ENCODE measurements around the gene SLCO1B1.
A peak's percentile ranks its signal among the peaks of the same experiment; 100 is the strongest.
"Not testable (repeated sequence)": the region's sequence is repeated elsewhere in the genome, so short reads cannot be mapped to it uniquely, and the experiment has no call there.

SLCO1B1 gene

GRCh38 chr12:21130998-21131397 lies at the start of gene SLCO1B1:
SLCO1B1 (plus strand) TSS chr12:21131194; CDS start chr12:21141575, 10,381 bp downstream.
- no peak for DNase-seq
- in situ Hi-C loops (cut with HindIII; ENCODE audit: low pct_ligation_motif_present, low pct_unique_long_range_greater_than_20kb, low sequenced_read_pairs): no loop called here

- in situ Hi-C loops (cut with HindIII; ENCODE audit: low pct_ligation_motif_present, low pct_unique_long_range_greater_than_20kb, low sequenced_read_pairs); DNase-seq: not testable (repeated sequence)
Observed at GRCh38 chr12:21084753-21085152, 46.2 kb upstream of the SLCO1B1 start.

- DNase-seq: no peak
- in situ Hi-C loops (cut with HindIII; ENCODE audit: low pct_ligation_motif_present, low pct_unique_long_range_greater_than_20kb, low sequenced_read_pairs): no loop called here
Observed at GRCh38 chr12:21111732-21112131, 19.3 kb upstream of the SLCO1B1 start.

GRCh38 chr12:21113266-21113665 lies 17.7 kb upstream of the SLCO1B1 start:
- DNase-seq: no peak
- in situ Hi-C loops (cut with HindIII; ENCODE audit: low pct_ligation_motif_present, low pct_unique_long_range_greater_than_20kb, low sequenced_read_pairs): no loop called here

GRCh38 chr12:21117995-21118394 lies 13.0 kb upstream of the SLCO1B1 start:
- no peak for DNase-seq
- in situ Hi-C loops (cut with HindIII; ENCODE audit: low pct_ligation_motif_present, low pct_unique_long_range_greater_than_20kb, low sequenced_read_pairs): no loop called here

GRCh38 chr12:21118760-21119159 lies 12.2 kb upstream of the SLCO1B1 start:
- no peak for DNase-seq
- in situ Hi-C loops (cut with HindIII; ENCODE audit: low pct_ligation_motif_present, low pct_unique_long_range_greater_than_20kb, low sequenced_read_pairs): no loop called here

GRCh38 chr12:21129351-21129750 lies 1.6 kb upstream of the SLCO1B1 start:
- in situ Hi-C loops (cut with HindIII; ENCODE audit: low pct_ligation_motif_present, low pct_unique_long_range_greater_than_20kb, low sequenced_read_pairs): no loop called here
- no peak for DNase-seq

GRCh38 chr12:21129906-21130305 lies 1.1 kb upstream of the SLCO1B1 start:
- DNase-seq: no peak
- in situ Hi-C loops (cut with HindIII; ENCODE audit: low pct_ligation_motif_present, low pct_unique_long_range_greater_than_20kb, low sequenced_read_pairs): no loop called here

- DNase-seq; in situ Hi-C loops (cut with HindIII; ENCODE audit: low pct_ligation_motif_present, low pct_unique_long_range_greater_than_20kb, low sequenced_read_pairs): not testable (repeated sequence)
Observed at GRCh38 chr12:21137318-21137999, 6.5 kb downstream of the SLCO1B1 start.

GRCh38 chr12:21138016-21138415 lies 7.0 kb downstream of the SLCO1B1 start:
- in situ Hi-C loops (cut with HindIII; ENCODE audit: low pct_ligation_motif_present, low pct_unique_long_range_greater_than_20kb, low sequenced_read_pairs): no loop called here
- DNase-seq: no peak

- in situ Hi-C loops (cut with HindIII; ENCODE audit: low pct_ligation_motif_present, low pct_unique_long_range_greater_than_20kb, low sequenced_read_pairs): no loop called here
Observed at GRCh38 chr12:21144309-21144708, 13.3 kb downstream of the SLCO1B1 start.

GRCh38 chr12:21149861-21150260 lies 18.9 kb downstream of the SLCO1B1 start:
- in situ Hi-C loops (cut with HindIII; ENCODE audit: low pct_ligation_motif_present, low pct_unique_long_range_greater_than_20kb, low sequenced_read_pairs); DNase-seq: not testable (repeated sequence)

More at GRCh38 chr12:21144309-21144708, 13.3 kb downstream of the SLCO1B1 start:
- no peak for DNase-seq

GRCh38 chr12:21151184-21151583 lies 20.2 kb downstream of the SLCO1B1 start:
- DNase-seq: no peak
- in situ Hi-C loops (cut with HindIII; ENCODE audit: low pct_ligation_motif_present, low pct_unique_long_range_greater_than_20kb, low sequenced_read_pairs): no loop called here

- in situ Hi-C loops (cut with HindIII; ENCODE audit: low pct_ligation_motif_present, low pct_unique_long_range_greater_than_20kb, low sequenced_read_pairs): no loop called here
- no peak for DNase-seq
Observed at GRCh38 chr12:21155522-21156351, 24.7 kb downstream of the SLCO1B1 start.

GRCh38 chr12:21165048-21165447 lies 34.1 kb downstream of the SLCO1B1 start:
- in situ Hi-C loops (cut with HindIII; ENCODE audit: low pct_ligation_motif_present, low pct_unique_long_range_greater_than_20kb, low sequenced_read_pairs): no loop called here
- DNase-seq: no peak

GRCh38 chr12:21169878-21170472 lies 39.0 kb downstream of the SLCO1B1 start:
- DNase-seq: peak; percentile 63

GRCh38 chr12:21172079-21172478 lies 41.1 kb downstream of the SLCO1B1 start:
- in situ Hi-C loops (cut with HindIII; ENCODE audit: low pct_ligation_motif_present, low pct_unique_long_range_greater_than_20kb, low sequenced_read_pairs): no loop called here
- DNase-seq: no peak

More at GRCh38 chr12:21169878-21170472, 39.0 kb downstream of the SLCO1B1 start:
- in situ Hi-C loops (cut with HindIII; ENCODE audit: low pct_ligation_motif_present, low pct_unique_long_range_greater_than_20kb, low sequenced_read_pairs): no loop called here

- in situ Hi-C loops (cut with HindIII; ENCODE audit: low pct_ligation_motif_present, low pct_unique_long_range_greater_than_20kb, low sequenced_read_pairs): no loop called here
- no peak for DNase-seq
Observed at GRCh38 chr12:21183721-21184275, 52.8 kb downstream of the SLCO1B1 start.

GRCh38 chr12:21190016-21190415 lies 59.0 kb downstream of the SLCO1B1 start:
- DNase-seq: no peak
- in situ Hi-C loops (cut with HindIII; ENCODE audit: low pct_ligation_motif_present, low pct_unique_long_range_greater_than_20kb, low sequenced_read_pairs): no loop called here
